Mesenchymal stem cell (in vitro differentiated cells and primary cell): ENCODE results near the gene SYNJ2.

Experiments used
- DNase-seq: peaks from one replicate; pipeline ENCODE4 v3.0.0-alpha.2; 2013
- H2AFZ ChIP-seq: one replicate; pipeline ENCODE4 v1.6.1; 2013; ENCODE audit warnings: low read depth, mild to moderate bottlenecking, control low read depth, inconsistent platforms, low read length, moderate library complexity
- H2AK5ac ChIP-seq: 2 replicates; pipeline ENCODE4 v1.6.1; 2013; ENCODE audit warnings: low read length, moderate library complexity, mild to moderate bottlenecking, inconsistent platforms; ENCODE audit not compliant: severe bottlenecking
- H2BK120ac ChIP-seq: one replicate; pipeline ENCODE4 v1.6.1; 2013; ENCODE audit warnings: low read depth, mild to moderate bottlenecking, inconsistent platforms, low read length, moderate library complexity
- H2BK12ac ChIP-seq, 2 experiments: one replicate each; pipeline ENCODE4 v1.6.1; 2013; ENCODE audit warnings: inconsistent platforms in 2 of 2, low read length in 2 of 2, mild to moderate bottlenecking in 2 of 2, moderate library complexity in 2 of 2, control low read depth in 1 of 2
- H2BK15ac ChIP-seq: one replicate; pipeline ENCODE4 v1.6.1; 2013; ENCODE audit warnings: mild to moderate bottlenecking, low read depth, inconsistent platforms; ENCODE audit not compliant: poor library complexity, severe bottlenecking
- H2BK5ac ChIP-seq: 2 replicates; pipeline ENCODE4 v1.6.1; 2013; ENCODE audit warnings: low read depth, mild to moderate bottlenecking, low read length, control low read depth, inconsistent platforms; ENCODE audit not compliant: poor library complexity, severe bottlenecking
- H3K14ac ChIP-seq, 2 experiments: one replicate each; pipeline ENCODE4 v1.6.1; 2013; ENCODE audit warnings: inconsistent platforms in 2 of 2, low read length in 2 of 2, control low read depth in 1 of 2, mild to moderate bottlenecking in 1 of 2, moderate library complexity in 1 of 2
- H3K18ac ChIP-seq, 2 experiments: one replicate each; pipeline ENCODE4 v1.6.1; 2013; ENCODE audit warnings: inconsistent platforms in 2 of 2, low read length in 2 of 2, control low read depth in 1 of 2, low read depth in 1 of 2, mild to moderate bottlenecking in 1 of 2
- H3K23ac ChIP-seq, 2 experiments: one replicate each; pipeline ENCODE4 v1.6.1; 2013; ENCODE audit warnings: inconsistent platforms in 2 of 2, low read length in 2 of 2, mild to moderate bottlenecking in 2 of 2, moderate library complexity in 2 of 2, control low read depth in 1 of 2
- H3K27ac ChIP-seq: 2 replicates; pipeline ENCODE4 v1.5.1; 2013; ENCODE audit warnings: mild to moderate bottlenecking, moderate library complexity, low read length, control low read depth, inconsistent platforms; ENCODE audit not compliant: poor library complexity, severe bottlenecking
- H3K27me3 ChIP-seq, 2 experiments: 2 replicates each; pipeline versions ENCODE4 v1.6.1 to v1.7.0; 2013; ENCODE audit warnings: low read length in 2 of 2, mild to moderate bottlenecking in 2 of 2, moderate library complexity in 2 of 2, control low read depth in 1 of 2, inconsistent platforms in 1 of 2; ENCODE audit not compliant: control insufficient read depth in 1 of 2, insufficient read depth in 1 of 2
- H3K36me3 ChIP-seq, 2 experiments: 2 replicates each; pipeline versions ENCODE4 v1.6.1 to v1.7.0; 2013; ENCODE audit warnings: low read length in 2 of 2, control low read depth in 1 of 2, inconsistent platforms in 1 of 2, low read depth in 1 of 2, mild to moderate bottlenecking in 1 of 2; ENCODE audit not compliant: insufficient read depth in 2 of 2, control insufficient read depth in 1 of 2
- H3K4ac ChIP-seq, 2 experiments: one replicate each; pipeline ENCODE4 v1.6.1; 2013; ENCODE audit warnings: inconsistent platforms in 2 of 2, low read length in 2 of 2, mild to moderate bottlenecking in 2 of 2, moderate library complexity in 2 of 2, control low read depth in 1 of 2, low read depth in 1 of 2
- H3K4me1 ChIP-seq: 2 replicates; pipeline ENCODE4 v1.6.1; 2013; ENCODE audit warnings: low read depth, low read length, control low read depth; ENCODE audit not compliant: control insufficient read depth, insufficient read depth
- H3K4me2 ChIP-seq: 2 replicates; pipeline ENCODE4 v1.6.1; 2013; ENCODE audit warnings: low read length, mild to moderate bottlenecking, inconsistent platforms; ENCODE audit not compliant: poor library complexity, severe bottlenecking
- H3K4me3 ChIP-seq, 2 experiments: 2 replicates each; pipeline versions ENCODE4 v1.5.1 to v1.7.0; 2013; ENCODE audit warnings: low read length in 2 of 2, mild to moderate bottlenecking in 2 of 2, control low read depth in 1 of 2, low read depth in 1 of 2; ENCODE audit not compliant: insufficient read depth in 1 of 2
- H3K79me1 ChIP-seq: replicated peaks from 2 replicates; pipeline ENCODE4 v1.6.1; 2013; ENCODE audit warnings: mild to moderate bottlenecking, control low read depth, low read length, inconsistent platforms; ENCODE audit not compliant: poor library complexity, severe bottlenecking
- H3K9ac ChIP-seq: 2 replicates; pipeline ENCODE4 v1.7.0; 2013; ENCODE audit warnings: mild to moderate bottlenecking, low read length, moderate library complexity
- H3K9me3 ChIP-seq: 2 replicates; pipeline ENCODE4 v1.7.0; 2013; ENCODE audit warnings: mild to moderate bottlenecking, low read length; ENCODE audit not compliant: control insufficient read depth
- H4K8ac ChIP-seq: one replicate; pipeline ENCODE4 v1.6.1; 2013; ENCODE audit warnings: inconsistent platforms, mild to moderate bottlenecking, low read length, moderate library complexity
- H4K91ac ChIP-seq: one replicate; pipeline ENCODE4 v1.6.1; 2013; ENCODE audit warnings: mild to moderate bottlenecking, low read length, inconsistent platforms
- WGBS: methylation state at CpG from one replicate; pipeline ENCODE4 v1.1.7; 2013; ENCODE audit warnings: mixed read lengths; 5-methylcytosine and 5-hydroxymethylcytosine counted together

SYNJ2 gene

GRCh38 chr6:158086504-158087223 lies 105.0 kb downstream of the SYNJ2 start:
- Histone ChIP-seq H2BK120ac (no peak overlapping the region), H2BK15ac (no peak overlapping the region), H3K4me3 (no peak overlapping the region), H2BK12ac (no peak overlapping the region), H3K18ac (no peak overlapping the region), H2BK5ac (peak overlapping the region; percentile 88), H3K27ac (peak overlapping the region; percentile 89), H3K79me1 (peaks cover 33% of the 10 kb centered on the region), H4K8ac (no peak overlapping the region), H2AFZ (no peak overlapping the region), H3K36me3 (peaks cover 61 to 94% of the 10 kb centered on the region in 2 experiments), H3K14ac (no peak overlapping the region), H3K4me2 (no peak overlapping the region), H3K4me1 (peaks cover 21% of the 10 kb centered on the region), H3K27me3 (no peaks in the 10 kb centered on the region), H3K9me3 (no peaks in the 10 kb centered on the region), H4K91ac (no peak overlapping the region), H3K4ac (no peak overlapping the region), H3K23ac (no peak overlapping the region), H3K9ac (no peak overlapping the region), H2AK5ac (peak overlapping the region; percentile 82)
- whole genome bisulfite sequencing = 96% methylated on average over 30 of the region's 32 CpGs
- DNase-seq = peak; percentile 16

- Histone ChIP-seq H3K14ac (no peak overlapping the region), H3K27ac (no peak overlapping the region), H3K4me1 (peaks cover 21% of the 10 kb centered on the region), H3K4me2 (no peak overlapping the region), H3K27me3 (no peaks in the 10 kb centered on the region), H3K4ac (no peak overlapping the region), H3K36me3 (peaks cover 60 to 96% of the 10 kb centered on the region in 2 experiments), H3K79me1 (peaks cover 31% of the 10 kb centered on the region), H3K23ac (no peak overlapping the region), H2BK120ac (no peak overlapping the region), H3K9me3 (no peaks in the 10 kb centered on the region), H3K9ac (no peak overlapping the region), H2AFZ (no peak overlapping the region), H3K18ac (no peak overlapping the region), H2AK5ac (peak overlapping the region; percentile 82), H2BK15ac (no peak overlapping the region), H4K91ac (no peak overlapping the region), H3K4me3 (no peak overlapping the region), H2BK12ac (no peak overlapping the region), H4K8ac (no peak overlapping the region), H2BK5ac (no peak overlapping the region)
- 98% methylated on average over 13 of the region's 14 CpGs for WGBS
- no peak for DNase-seq
These were observed 105.7 kb downstream of the SYNJ2 start for GRCh38 chr6:158087224-158087867.

GRCh38 chr6:158092806-158093205 lies 111.1 kb downstream of the SYNJ2 start:
- Histone ChIP-seq H3K27me3 (no peaks in the 10 kb centered on the region), H2BK12ac (no peak overlapping the region), H2BK5ac (no peak overlapping the region), H3K18ac (no peak overlapping the region), H4K91ac (no peak overlapping the region), H2AFZ (no peak overlapping the region), H3K4ac (no peak overlapping the region), H3K9me3 (no peaks in the 10 kb centered on the region), H2BK120ac (no peak overlapping the region), H3K4me2 (no peak overlapping the region), H3K36me3 (peaks cover 49 to 96% of the 10 kb centered on the region in 2 experiments), H2AK5ac (no peak overlapping the region), H3K27ac (no peak overlapping the region), H3K79me1 (peaks cover 31% of the 10 kb centered on the region), H3K4me1 (no peaks in the 10 kb centered on the region), H2BK15ac (no peak overlapping the region), H3K4me3 (no peak overlapping the region), H4K8ac (no peak overlapping the region), H3K9ac (no peak overlapping the region), H3K23ac (no peak overlapping the region), H3K14ac (no peak overlapping the region)
- WGBS = 96% methylated on average over 9 of the region's 9 CpGs
- DNase-seq = no peak

- H2BK120ac ChIP-seq = no peak overlapping the region
- H3K9me3 ChIP-seq = no peaks in the 10 kb centered on the region
- H3K4me2 ChIP-seq = no peak overlapping the region
- no peak overlapping the region for H3K14ac ChIP-seq
- H3K18ac ChIP-seq = no peak overlapping the region
- no peak overlapping the region for H2AFZ ChIP-seq
- H3K9ac ChIP-seq = no peak overlapping the region
- H3K27me3 ChIP-seq = no peaks in the 10 kb centered on the region
- no peak overlapping the region for H2BK15ac ChIP-seq
- 94% methylated on average over 4 of the region's 6 CpGs for WGBS
- H2BK5ac ChIP-seq = no peak overlapping the region
- H3K4ac ChIP-seq = no peak overlapping the region
- no peak overlapping the region for H3K27ac ChIP-seq
- peaks cover 19% of the 10 kb centered on the region for H3K79me1 ChIP-seq
- no peak overlapping the region for H4K8ac ChIP-seq
- no peak overlapping the region for H4K91ac ChIP-seq
- DNase-seq = no peak
- H3K4me1 ChIP-seq = peaks cover 3% of the 10 kb centered on the region
- peaks cover 39 to 95% of the 10 kb centered on the region in 2 experiments for H3K36me3 ChIP-seq
- H2BK12ac ChIP-seq = no peak overlapping the region
- H3K4me3 ChIP-seq = no peak overlapping the region
- no peak overlapping the region for H3K23ac ChIP-seq
- no peak overlapping the region for H2AK5ac ChIP-seq
These were observed 113.4 kb downstream of the SYNJ2 start for GRCh38 chr6:158095031-158095430.
